Astrocyte (in vitro differentiated cells and primary cell): ENCODE data around the gene TMTC3. TPM values are rescaled to one million over a fixed set of nuclear protein-coding genes. Genes with fewer than 3 reads are reported as not detected.
A peak's percentile ranks its signal among the peaks of the same experiment; 100 is the strongest.

Experiments used
- DNase-seq: peaks from one replicate; pipeline ENCODE4 v3.0.0-alpha.2; 2010; ENCODE audit warnings: low read depth
- FAIRE-seq: peaks from 2 replicates; lab custom pipeline; 2011; peaks lifted over from hg19 to GRCh38; lab: Jason Lieb, UNC
- H2AFZ ChIP-seq: 2 replicates; pipeline ENCODE4 v1.6.0; 2012; ENCODE audit warnings: low read depth, low read length, inconsistent platforms
- H3K27ac ChIP-seq: 2 replicates; pipeline ENCODE4 v1.5.1; 2011; ENCODE audit warnings: low read depth, low read length, inconsistent platforms
- H3K27me3 ChIP-seq: 2 replicates; pipeline ENCODE4 v1.6.0; 2011; ENCODE audit warnings: low read length, inconsistent platforms; ENCODE audit not compliant: insufficient read depth
- H3K36me3 ChIP-seq: 2 replicates; pipeline ENCODE4 v1.5.1; 2011; ENCODE audit warnings: low read length, inconsistent platforms; ENCODE audit not compliant: insufficient read depth
- H3K4me1 ChIP-seq: 2 replicates; pipeline ENCODE4 v1.5.1; 2011; ENCODE audit warnings: low read length, inconsistent platforms; ENCODE audit not compliant: insufficient read depth
- H3K4me2 ChIP-seq: 2 replicates; pipeline ENCODE4 v1.6.0; 2012; ENCODE audit warnings: low read length, inconsistent platforms
- H3K4me3 ChIP-seq: 2 replicates; pipeline ENCODE4 v1.5.1; 2011; ENCODE audit warnings: low read depth, mild to moderate bottlenecking, low read length, inconsistent platforms; ENCODE audit not compliant: insufficient read depth
- H3K79me2 ChIP-seq: 2 replicates; pipeline ENCODE4 v1.6.0; 2012; ENCODE audit warnings: mild to moderate bottlenecking, low read length, inconsistent platforms; ENCODE audit not compliant: insufficient read depth
- H3K9ac ChIP-seq: 2 replicates; pipeline ENCODE4 v1.6.0; 2012; ENCODE audit warnings: mild to moderate bottlenecking, low read length, inconsistent platforms
- H3K9me3 ChIP-seq: 2 replicates; pipeline ENCODE4 v1.5.1; 2012; ENCODE audit warnings: low read depth, mild to moderate bottlenecking, low read length, inconsistent platforms; ENCODE audit not compliant: insufficient read depth
- H4K20me1 ChIP-seq: 2 replicates; pipeline ENCODE4 v1.6.0; 2012; ENCODE audit warnings: low read length, inconsistent platforms; ENCODE audit not compliant: insufficient read depth
- H3K27ac Mint-ChIP-seq: one replicate; pipeline ENCODE4 v1.8.0; 2021; ENCODE audit warnings: mild to moderate bottlenecking, mixed read lengths; ENCODE audit not compliant: unreplicated experiment
- H3K27me3 Mint-ChIP-seq: one replicate; pipeline ENCODE4 v1.8.0; 2021; ENCODE audit warnings: low read depth, mixed read lengths; ENCODE audit not compliant: unreplicated experiment
- H3K36me3 Mint-ChIP-seq: one replicate; pipeline ENCODE4 v1.8.0; 2021; ENCODE audit warnings: low read depth, mixed read lengths; ENCODE audit not compliant: unreplicated experiment
- H3K4me1 Mint-ChIP-seq: one replicate; pipeline ENCODE4 v1.8.0; 2021; ENCODE audit warnings: low read depth, mixed read lengths; ENCODE audit not compliant: unreplicated experiment
- H3K4me3 Mint-ChIP-seq: one replicate; pipeline ENCODE4 v1.8.0; 2021; ENCODE audit warnings: mild to moderate bottlenecking, moderate library complexity, mixed read lengths; ENCODE audit not compliant: unreplicated experiment
- H3K9me3 Mint-ChIP-seq: one replicate; pipeline ENCODE4 v1.8.0; 2021; ENCODE audit warnings: mild to moderate bottlenecking, mixed read lengths; ENCODE audit not compliant: unreplicated experiment
- CTCF ChIP-seq: IDR thresholded peaks from 2 replicates; pipeline ENCODE4 v1.5.1; 2011; ENCODE audit warnings: low read depth, mild to moderate bottlenecking, inconsistent platforms, low read length, moderate library complexity; ENCODE audit not compliant: insufficient read depth
- EZH2 ChIP-seq: IDR thresholded peaks from 2 replicates; pipeline ENCODE4 v1.6.1; 2012; ENCODE audit warnings: mild to moderate bottlenecking, low read length, inconsistent platforms; ENCODE audit not compliant: insufficient read depth
- total RNA-seq: library from RNA; stranded (reverse); gene quantifications from 2 replicates; pipeline ENCODE4 v1.2.1, GENCODE V29; 2021

The TMTC3 gene
- total RNA-seq, 1 donor from 2014 or later = 49.0 TPM

GRCh38 chr12:88185279-88185678 is 43.2 kb downstream of the TMTC3 start:
- Histone ChIP-seq H3K4me2 (no peak overlapping the region), H3K79me2 (no peaks in the 10 kb centered on the region), H3K9ac (no peak overlapping the region), H3K36me3 (peaks cover 2% of the 10 kb centered on the region), H2AFZ (no peak overlapping the region), H3K9me3 (no peaks in the 10 kb centered on the region), H3K4me1 (peaks cover 3% of the 10 kb centered on the region), H4K20me1 (no peaks in the 10 kb centered on the region), H3K27ac (no peak overlapping the region), H3K4me3 (no peak overlapping the region), H3K27me3 (no peaks in the 10 kb centered on the region)
- DNase-seq (no peak), FAIRE-seq (no peak)
- TF ChIP-seq CTCF = no peak
- TF ChIP-seq EZH2 = no peak
- no peak overlapping the region for H3K4me3 Mint-ChIP-seq
- no peaks in the 10 kb centered on the region for H3K27me3 Mint-ChIP-seq
- H3K4me1 Mint-ChIP-seq = peaks cover 21% of the 10 kb centered on the region
- H3K9me3 Mint-ChIP-seq = peaks cover 2% of the 10 kb centered on the region
- H3K36me3 Mint-ChIP-seq = peaks cover 11% of the 10 kb centered on the region
- peak overlapping the region; percentile 20 for H3K27ac Mint-ChIP-seq

GRCh38 chr12:88185988-88186387 is 43.9 kb downstream of the TMTC3 start:
- no peak overlapping the region for H2AFZ ChIP-seq
- H4K20me1 ChIP-seq = no peaks in the 10 kb centered on the region
- H3K4me1 Mint-ChIP-seq = peaks cover 21% of the 10 kb centered on the region
- peak overlapping the region; percentile 92 for H3K27ac Mint-ChIP-seq
- H3K4me1 ChIP-seq = peaks cover 3% of the 10 kb centered on the region
- H3K9ac ChIP-seq = no peak overlapping the region
- peak; percentile 73 for DNase-seq
- H3K36me3 ChIP-seq = peaks cover under 1% of the 10 kb centered on the region
- peaks cover 2% of the 10 kb centered on the region for H3K9me3 Mint-ChIP-seq
- TF ChIP-seq EZH2 = no peak
- no peak for TF ChIP-seq CTCF
- peak overlapping the region; percentile 25 for H3K27ac ChIP-seq
- peak overlapping the region; percentile 3 for H3K4me2 ChIP-seq
- H3K4me3 Mint-ChIP-seq = no peak overlapping the region
- no peaks in the 10 kb centered on the region for H3K27me3 ChIP-seq
- H3K36me3 Mint-ChIP-seq = peaks cover 9% of the 10 kb centered on the region
- no peaks in the 10 kb centered on the region for H3K27me3 Mint-ChIP-seq
- no peak overlapping the region for H3K4me3 ChIP-seq
- no peaks in the 10 kb centered on the region for H3K9me3 ChIP-seq
- H3K79me2 ChIP-seq = no peaks in the 10 kb centered on the region
- peak; percentile 88 for FAIRE-seq

GRCh38 chr12:88187571-88187970 is 45.5 kb downstream of the TMTC3 start:
- Mint-ChIP-seq H3K36me3 (peaks cover 4% of the 10 kb centered on the region), H3K4me3 (no peak overlapping the region), H3K27ac (peak overlapping the region; percentile 29), H3K4me1 (peaks cover 16% of the 10 kb centered on the region), H3K9me3 (no peaks in the 10 kb centered on the region), H3K27me3 (no peaks in the 10 kb centered on the region)
- H3K79me2 ChIP-seq = no peaks in the 10 kb centered on the region
- DNase-seq = no peak
- H3K4me3 ChIP-seq = no peak overlapping the region
- H3K4me2 ChIP-seq = no peak overlapping the region
- H3K27me3 ChIP-seq = no peaks in the 10 kb centered on the region
- no peak overlapping the region for H3K27ac ChIP-seq
- FAIRE-seq = no peak
- TF ChIP-seq CTCF (no peak), EZH2 (no peak)
- H4K20me1 ChIP-seq = no peaks in the 10 kb centered on the region
- no peak overlapping the region for H2AFZ ChIP-seq
- H3K9me3 ChIP-seq = no peaks in the 10 kb centered on the region
- peaks cover 2% of the 10 kb centered on the region for H3K36me3 ChIP-seq
- H3K9ac ChIP-seq = no peak overlapping the region
- peaks cover 3% of the 10 kb centered on the region for H3K4me1 ChIP-seq
